GM21360 (cell line): ENCODE data around the gene ALG12.

ENCODE experiments used
- ATAC-seq: cut with Tn5 transposase; IDR thresholded peaks from one replicate; pipeline ENCODE4 v1.9.1; 2021; ENCODE audit warnings: mild to moderate bottlenecking, moderate library complexity; ENCODE audit not compliant: unreplicated experiment

The ALG12 gene

GRCh38 chr22:49917974-49918910, at the start of gene ALG12, which contains the start of gene CRELD2:
TSS of gene ALG12 (minus strand) at chr22:49918438. CDS start at chr22:49913765, 4,673 bp downstream.
TSS of gene CRELD2 (plus strand) at chr22:49918634. CDS start at chr22:49918770, 136 bp downstream.
- peak; percentile 85 for ATAC-seq

DNA sequence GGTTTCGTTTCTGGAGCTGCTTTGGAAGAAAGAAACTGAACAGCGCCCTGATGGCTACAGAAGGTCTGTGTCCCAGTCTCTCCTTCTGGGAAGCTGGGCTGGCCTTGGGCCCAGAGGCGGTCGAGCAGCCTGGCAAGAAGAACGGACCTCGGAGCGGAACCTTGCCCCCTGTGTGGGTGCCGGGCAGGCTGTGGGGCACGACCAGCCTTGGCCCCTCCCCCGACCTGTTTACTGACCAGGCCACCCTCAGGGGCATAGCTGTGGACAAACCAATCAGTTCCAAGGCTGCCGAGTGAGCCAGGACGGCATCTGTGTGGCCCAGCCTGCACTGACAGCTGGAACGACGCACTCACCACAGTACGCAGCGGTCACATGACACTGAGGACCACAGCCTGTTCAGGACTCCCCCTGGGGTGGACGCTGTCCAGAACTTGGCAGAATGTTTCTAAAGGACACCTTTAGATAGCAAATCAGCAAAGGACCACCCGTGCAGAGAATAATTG, 49.5 kb upstream of the ALG12 start:
- ATAC-seq = no peak

DNA sequence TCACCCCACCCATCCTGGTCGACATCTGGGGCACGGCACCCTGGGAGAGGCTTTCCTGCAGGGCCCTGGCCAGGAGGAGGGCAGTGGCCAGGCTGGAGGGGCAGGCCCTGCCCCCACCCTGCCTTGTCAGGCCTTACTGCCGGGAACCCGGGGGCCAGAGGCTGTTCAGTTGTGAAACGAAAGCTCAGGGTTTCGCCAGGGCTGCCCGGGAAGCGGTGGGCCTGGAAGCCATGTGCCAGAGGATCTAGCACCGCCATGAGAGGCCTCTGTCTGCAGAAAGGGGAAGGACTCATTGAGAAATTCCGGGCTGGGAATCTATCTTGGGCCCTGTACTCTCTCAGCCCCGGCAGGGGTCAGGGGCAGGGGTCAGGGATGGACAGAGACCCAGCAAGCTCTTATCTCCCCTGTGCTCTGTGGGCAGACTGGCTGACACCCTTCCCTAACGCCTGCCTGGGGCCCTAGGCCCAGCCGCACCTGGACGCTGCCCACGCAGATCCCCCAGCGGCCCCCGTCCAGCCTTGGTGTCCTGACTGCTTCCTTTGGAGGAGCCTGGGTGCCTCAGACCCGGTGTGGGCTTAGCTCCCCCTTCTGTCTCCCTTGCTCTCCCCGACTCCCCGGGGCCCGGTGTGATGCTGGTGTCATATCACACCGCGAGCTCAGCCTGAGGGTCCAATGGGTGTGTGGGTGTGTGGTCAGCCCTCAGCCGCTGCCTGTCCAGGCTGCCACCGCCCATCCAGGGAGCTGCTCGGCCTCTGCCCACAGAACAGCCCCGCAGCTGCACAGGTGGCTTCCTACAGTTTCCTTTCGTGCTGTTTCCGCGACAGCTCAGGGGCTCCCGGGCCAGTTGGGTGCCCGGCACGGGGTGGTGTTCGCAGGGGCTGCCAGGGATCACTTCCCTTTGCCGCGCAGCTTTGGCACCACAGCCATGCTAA, 48.8 kb upstream of the ALG12 start:
- no peak for ATAC-seq

DNA sequence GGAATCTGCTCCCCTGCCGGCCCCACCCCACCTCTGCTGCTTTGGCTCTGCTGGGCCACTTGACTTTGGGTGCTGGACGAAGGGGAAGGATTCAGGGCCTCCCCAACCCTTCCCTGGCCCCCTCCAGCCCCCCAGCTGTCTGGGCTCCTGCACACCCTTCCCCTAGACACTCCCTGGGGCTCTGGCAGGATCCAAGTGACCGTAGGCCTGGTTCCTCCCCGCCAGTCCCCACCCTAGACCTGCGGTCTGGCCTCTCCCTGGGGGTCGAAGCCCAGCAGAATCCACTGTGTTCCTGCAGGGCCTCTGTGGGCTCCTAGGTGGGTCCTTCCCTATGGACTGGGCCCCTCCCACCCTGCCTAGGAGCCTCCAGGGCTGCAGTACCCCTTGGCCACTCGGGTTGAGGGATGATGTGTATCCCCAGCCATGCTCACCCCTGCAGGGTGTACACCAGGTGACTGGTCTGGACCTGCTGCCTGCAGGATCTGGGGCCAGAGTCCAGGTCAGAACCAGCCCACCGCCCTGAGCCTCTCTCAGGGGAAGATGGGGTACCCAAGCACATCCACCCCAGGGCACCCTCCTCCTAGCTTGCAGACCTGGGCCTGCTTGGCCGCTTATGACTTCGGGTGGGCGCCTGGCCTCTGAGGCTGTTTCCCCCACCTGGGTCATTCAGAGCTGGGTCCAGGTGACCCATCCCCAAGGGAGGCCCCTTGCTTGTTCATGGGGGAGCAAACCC, 48.0 kb upstream of the ALG12 start:
- no peak for ATAC-seq

GRCh38 chr22:49965091-49966040, 47.1 kb upstream of the ALG12 start:
- no peak for ATAC-seq

DNA sequence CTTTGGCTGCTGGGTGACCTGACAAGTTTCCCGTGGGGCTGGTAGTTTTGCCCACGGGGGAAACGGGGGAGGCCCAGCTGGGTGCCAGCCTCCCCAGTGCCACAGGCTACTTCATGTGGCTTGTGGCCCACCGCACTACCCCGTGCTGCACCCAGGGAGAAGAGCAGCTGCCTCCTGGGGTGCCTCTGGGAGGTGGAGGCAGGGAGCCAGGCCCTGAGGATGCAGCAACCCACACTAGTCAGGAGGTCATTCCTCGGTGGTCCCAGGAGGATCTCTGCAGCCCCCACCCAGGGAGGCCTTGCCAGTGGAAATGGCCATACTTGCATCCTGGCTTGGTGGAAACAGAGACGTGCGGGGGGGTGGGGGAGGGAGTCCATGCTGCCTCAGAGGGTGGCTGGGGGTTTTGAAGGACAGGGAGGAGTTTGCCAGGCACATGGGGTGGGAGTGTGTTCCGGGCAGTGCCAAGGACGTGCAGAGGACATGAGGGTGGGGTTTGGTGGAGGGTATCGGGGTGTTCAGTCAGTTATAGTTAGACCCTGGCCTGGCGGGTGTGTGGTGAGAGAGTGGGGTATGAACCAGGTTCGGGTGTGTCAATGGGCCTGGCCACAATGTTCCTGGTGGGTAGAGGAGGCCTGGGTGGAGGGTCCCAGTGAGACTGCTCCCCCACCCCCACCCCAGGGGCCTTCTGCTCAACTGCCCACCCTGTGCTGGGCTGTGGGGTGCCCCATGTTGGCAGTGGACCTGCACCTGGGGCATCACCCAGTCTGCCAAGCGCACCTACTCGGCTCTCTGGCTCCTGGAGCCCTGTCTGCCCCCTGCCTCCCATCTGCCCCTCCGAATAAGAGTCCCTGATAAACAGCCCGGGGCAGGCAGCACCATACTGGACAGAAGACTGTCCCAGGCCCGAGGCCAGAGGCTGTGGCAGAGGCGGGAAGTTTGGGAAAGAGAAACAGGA, 46.2 kb upstream of the ALG12 start:
- no peak for ATAC-seq

GRCh38 chr22:49963647-49964026, 45.4 kb upstream of the ALG12 start:
- no peak for ATAC-seq

DNA sequence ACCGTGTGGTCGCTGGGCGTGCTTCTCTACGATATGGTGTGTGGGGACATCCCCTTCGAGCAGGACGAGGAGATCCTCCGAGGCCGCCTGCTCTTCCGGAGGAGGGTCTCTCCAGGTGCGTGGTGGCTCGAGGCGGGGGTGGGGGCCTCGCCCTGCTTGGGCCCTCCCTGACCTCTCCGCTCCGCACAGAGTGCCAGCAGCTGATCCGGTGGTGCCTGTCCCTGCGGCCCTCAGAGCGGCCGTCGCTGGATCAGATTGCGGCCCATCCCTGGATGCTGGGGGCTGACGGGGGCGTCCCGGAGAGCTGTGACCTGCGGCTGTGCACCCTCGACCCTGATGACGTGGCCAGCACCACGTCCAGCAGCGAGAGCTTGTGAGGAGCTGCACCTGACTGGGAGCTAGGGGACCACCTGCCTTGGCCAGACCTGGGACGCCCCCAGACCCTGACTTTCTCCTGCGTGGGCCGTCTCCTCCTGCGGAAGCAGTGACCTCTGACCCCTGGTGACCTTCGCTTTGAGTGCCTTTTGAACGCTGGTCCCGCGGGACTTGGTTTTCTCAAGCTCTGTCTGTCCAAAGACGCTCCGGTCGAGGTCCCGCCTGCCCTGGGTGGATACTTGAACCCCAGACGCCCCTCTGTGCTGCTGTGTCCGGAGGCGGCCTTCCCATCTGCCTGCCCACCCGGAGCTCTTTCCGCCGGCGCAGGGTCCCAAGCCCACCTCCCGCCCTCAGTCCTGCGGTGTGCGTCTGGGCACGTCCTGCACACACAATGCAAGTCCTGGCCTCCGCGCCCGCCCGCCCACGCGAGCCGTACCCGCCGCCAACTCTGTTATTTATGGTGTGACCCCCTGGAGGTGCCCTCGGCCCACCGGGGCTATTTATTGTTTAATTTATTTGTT, 44.8 kb upstream of the ALG12 start:
- ATAC-seq = no peak

DNA sequence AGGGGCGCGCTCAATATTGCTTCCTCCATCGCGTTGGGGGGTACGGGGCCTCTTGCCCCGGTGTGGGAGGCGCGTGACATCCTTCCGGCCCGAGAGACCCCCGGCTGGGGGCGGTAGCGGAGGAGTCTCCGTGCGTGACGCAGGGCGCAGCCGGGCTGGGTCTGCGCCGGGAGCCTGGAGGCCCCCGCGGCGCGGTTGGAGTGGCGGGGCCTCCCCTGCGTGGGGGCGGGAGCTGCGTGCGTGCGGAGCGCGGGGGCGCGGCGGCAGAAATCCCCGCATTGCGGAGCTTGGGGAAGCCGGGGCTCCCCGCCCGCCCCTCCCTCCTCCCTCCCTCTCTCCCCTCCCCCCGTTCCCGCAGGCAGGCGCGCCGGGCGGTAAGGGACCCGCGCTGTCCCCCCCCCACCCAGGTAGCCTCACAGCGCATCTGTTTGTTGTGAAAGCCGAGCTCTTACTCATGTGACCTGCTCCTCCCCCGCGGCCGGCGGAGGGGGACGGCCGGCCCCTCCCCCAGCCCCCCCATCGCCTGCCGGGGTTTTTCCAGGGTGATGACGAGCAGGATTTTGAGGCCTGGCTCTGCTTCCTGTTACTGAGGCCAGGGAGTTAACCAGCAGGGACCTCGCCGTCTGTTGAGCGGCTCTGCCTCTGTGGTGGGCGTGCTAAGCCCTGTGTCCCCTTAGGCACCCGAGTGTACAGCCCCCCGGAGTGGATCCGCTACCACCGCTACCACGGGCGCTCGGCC, 43.9 kb upstream of the ALG12 start:
- no peak for ATAC-seq

GRCh38 chr22:49961601-49962011, 43.4 kb upstream of the ALG12 start:
- ATAC-seq = no peak

- ATAC-seq = no peak
Observed at GRCh38 chr22:49961005-49961600, 42.9 kb upstream of the ALG12 start.

GRCh38 chr22:49960159-49961004, 42.1 kb upstream of the ALG12 start, which contains the start of gene PIM3:
TSS of gene PIM3 (plus strand) at chr22:49960772. CDS start at chr22:49960948, 176 bp downstream.
- ATAC-seq = peak; percentile 48

DNA sequence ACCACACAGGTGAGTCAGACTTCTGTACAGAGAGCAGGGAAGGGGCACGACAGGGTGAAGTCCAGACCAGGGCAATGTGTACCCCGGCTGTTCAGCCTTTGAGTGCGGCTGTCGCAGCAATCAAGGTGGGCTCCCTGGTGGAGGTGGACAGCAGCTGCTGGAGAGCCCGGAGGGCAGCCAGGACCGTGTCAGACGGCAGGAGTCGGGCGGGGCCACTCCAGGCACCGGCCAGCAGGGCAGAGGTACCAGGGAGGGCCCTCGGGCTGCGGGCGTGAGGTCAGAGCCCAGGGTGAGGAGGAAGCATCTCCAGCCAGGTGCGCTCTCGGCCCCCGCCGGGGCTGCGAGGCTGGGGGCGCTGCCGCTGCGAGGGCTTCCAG, 41.5 kb upstream of the ALG12 start:
- ATAC-seq = no peak

DNA sequence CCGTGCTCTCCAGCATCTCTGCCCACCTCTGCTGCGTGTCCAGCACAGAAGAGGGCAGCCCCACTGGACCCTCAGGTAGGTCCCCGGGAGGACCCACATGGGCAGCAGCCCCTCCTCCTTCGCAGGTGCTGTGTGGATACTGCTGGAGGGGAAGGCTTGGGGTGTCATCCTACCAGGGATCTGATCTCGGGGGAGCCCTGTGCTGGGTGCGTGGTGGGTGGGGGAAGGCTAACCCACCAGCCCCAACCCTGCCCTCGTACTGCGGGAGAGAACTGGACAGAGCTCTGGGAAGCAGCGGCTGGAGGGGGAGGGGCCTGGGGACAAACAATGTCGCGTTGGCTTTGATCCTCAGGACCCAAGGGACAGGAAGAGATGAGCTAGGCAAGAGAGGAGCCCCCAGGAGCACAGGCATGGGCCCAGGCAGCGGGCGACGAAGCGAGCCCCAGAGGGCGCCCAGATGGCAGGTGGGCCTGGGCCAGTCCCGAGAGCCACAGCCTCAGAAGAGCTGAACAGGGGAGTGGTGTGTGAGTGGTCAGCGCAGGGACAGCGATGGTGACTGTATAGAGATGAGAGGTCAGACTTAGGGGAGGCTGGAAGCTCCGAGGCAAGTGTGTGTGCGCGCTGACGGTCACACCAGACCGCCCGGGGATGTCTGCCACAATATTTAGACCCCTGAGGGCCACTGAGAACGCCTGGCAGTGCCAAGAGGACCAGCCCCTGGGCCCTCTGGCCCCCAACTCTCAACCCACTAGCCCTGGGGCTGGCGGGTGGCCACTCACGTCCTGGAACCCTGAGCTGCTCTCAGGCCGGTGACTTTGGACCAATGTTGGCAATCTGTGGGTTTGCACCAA, 40.9 kb upstream of the ALG12 start:
- no peak for ATAC-seq
